GM23248 (cell line): Measurements from ENCODE around the gene KMT2A. TPM values are rescaled to one million over a fixed set of nuclear protein-coding genes. Genes with fewer than 3 reads are reported as not detected.

Experiments
- DNase-seq: peaks from one replicate; pipeline ENCODE4 v3.0.0-alpha.2; 2015
- H2AFZ ChIP-seq: fragments of 200-600 bp; sonication (generic); 2 replicates; pipeline ENCODE4 v1.6.1; 2016; ENCODE audit warnings: antibody characterized with exemption
- H3F3A ChIP-seq: fragments of 200-600 bp; sonication (generic); 2 replicates; pipeline ENCODE4 v1.6.1; 2016; ENCODE audit warnings: mild to moderate bottlenecking, antibody characterized with exemption, mixed run types; ENCODE audit not compliant: insufficient read depth
- H3K27ac ChIP-seq: fragments of 200-600 bp; sonication (generic); 2 replicates; pipeline ENCODE4 v1.5.1; 2016; ENCODE audit warnings: mild to moderate bottlenecking
- H3K27me3 ChIP-seq: fragments of 200-600 bp; sonication (generic); replicated peaks from 2 replicates; pipeline ENCODE4 v1.6.1; 2016; ENCODE audit warnings: mild to moderate bottlenecking; ENCODE audit not compliant: insufficient read depth
- H3K36me3 ChIP-seq: fragments of 200-600 bp; sonication (generic); 2 replicates; pipeline ENCODE4 v1.6.1; 2016; ENCODE audit warnings: low read depth, mild to moderate bottlenecking
- H3K4me1 ChIP-seq: fragments of 200-600 bp; sonication (generic); 2 replicates; pipeline ENCODE4 v1.6.1; 2016; ENCODE audit warnings: mild to moderate bottlenecking; ENCODE audit not compliant: insufficient read depth
- H3K4me2 ChIP-seq: fragments of 200-600 bp; sonication (generic); one replicate; pipeline ENCODE4 v1.6.1; 2016; ENCODE audit warnings: mild to moderate bottlenecking; ENCODE audit not compliant: unreplicated experiment
- H3K4me3 ChIP-seq: fragments of 200-600 bp; sonication (generic); 2 replicates; pipeline ENCODE4 v1.5.1; 2016; ENCODE audit warnings: mild to moderate bottlenecking
- H3K79me2 ChIP-seq: fragments of 200-600 bp; sonication (generic); 2 replicates; pipeline ENCODE4 v1.6.1; 2016; ENCODE audit warnings: mild to moderate bottlenecking; ENCODE audit not compliant: insufficient read depth
- H3K9ac ChIP-seq: fragments of 200-600 bp; sonication (generic); 2 replicates; pipeline ENCODE4 v1.6.1; 2016; ENCODE audit warnings: mild to moderate bottlenecking
- H3K9me2 ChIP-seq: fragments of 200-600 bp; sonication (generic); 2 replicates; pipeline ENCODE4 v1.6.1; 2016; ENCODE audit warnings: mixed run types, mild to moderate bottlenecking, moderate library complexity; ENCODE audit not compliant: insufficient read depth
- H3K9me3 ChIP-seq: fragments of 200-600 bp; sonication (generic); one replicate; pipeline ENCODE4 v1.6.1; 2017; ENCODE audit warnings: low read depth
- H4K20me1 ChIP-seq: fragments of 200-600 bp; sonication (generic); 2 replicates; pipeline ENCODE4 v1.6.0; 2016; ENCODE audit not compliant: insufficient read depth
- EZH2 ChIP-seq: fragments of 200-600 bp; sonication (generic); IDR thresholded peaks from 2 replicates; pipeline ENCODE4 v1.6.1; 2018; ENCODE audit warnings: antibody characterized with exemption, mild to moderate bottlenecking; ENCODE audit not compliant: insufficient read depth, poor library complexity, severe bottlenecking
- EZH2phosphoT487 ChIP-seq: fragments of 200-600 bp; sonication (generic); IDR thresholded peaks from 2 replicates; pipeline ENCODE4 v1.6.1; 2018; ENCODE audit warnings: antibody characterized with exemption, moderate library complexity, mild to moderate bottlenecking, low read depth; ENCODE audit not compliant: insufficient read depth
- WGBS, 2 experiments: methylation state at CpG; one replicate each; pipeline ENCODE4 v1.1.6; 2015 to 2017; ENCODE audit warnings: low lambda C conversion rate in 2 of 2, low coverage in 1 of 2; ENCODE audit errors: missing lambda C conversion rate in 2 of 2; 5-methylcytosine and 5-hydroxymethylcytosine counted together
- in situ Hi-C: fragments of 300-500 bp; cut with MboI; formaldehyde crosslinking; loops from 2 replicates; pipeline ENCODE4 v1.15.0; 2020
- polyA plus RNA-seq: library from polyadenylated mRNA; unstranded; fragments of >200 nt; fragmentation: Nextera tagmentation; extraction: Ambion mirVana; gene quantifications from 2 replicates; pipeline ENCODE4 v1.2.1, GENCODE V29; 2016
- total RNA-seq: library from RNA; depleted of rRNA; stranded (reverse); fragments of >200 nt; shearing (Covaris generic); gene quantifications from 2 replicates; pipeline ENCODE4 v1.2.3, GENCODE V29; 2014

KMT2A gene
- total and polyA plus RNA-seq, 2 experiments from 2014 or later = 7.6 to 19.1 TPM

GRCh38 chr11:118485273-118485672, 49.0 kb downstream of the KMT2A start:
- in situ Hi-C loops = no loop called here
- no peak overlapping the region for H3K4me2 ChIP-seq
- TF ChIP-seq EZH2phosphoT487 (no peak), EZH2 (no peak)
- H3K9me2 ChIP-seq = no peaks in the 10 kb centered on the region
- peaks cover 34% of the 10 kb centered on the region for H3F3A ChIP-seq
- H2AFZ ChIP-seq = no peak overlapping the region
- H3K4me1 ChIP-seq = no peaks in the 10 kb centered on the region
- no peaks in the 10 kb centered on the region for H4K20me1 ChIP-seq
- 0 out of 2 replicates have a peak, but pooled peaks cover 5% of the 10 kb centered on the region for H3K79me2 ChIP-seq
- H3K27ac ChIP-seq = no peak overlapping the region
- DNase-seq = peak; percentile 20
- H3K4me3 ChIP-seq = no peak overlapping the region
- H3K36me3 ChIP-seq = peaks cover 87% of the 10 kb centered on the region
- H3K9me3 ChIP-seq = no peaks in the 10 kb centered on the region
- peak overlapping the region; percentile 8; the same call in 1 of the 2 replicates for H3K9ac ChIP-seq
- H3K27me3 ChIP-seq = no peaks in the 10 kb centered on the region

GRCh38 chr11:118488480-118489109, 52.3 kb downstream of the KMT2A start:
- H3F3A ChIP-seq = peaks cover 34% of the 10 kb centered on the region
- H3K9me2 ChIP-seq = no peaks in the 10 kb centered on the region
- H3K27ac ChIP-seq = no peak overlapping the region
- 23 to 25% methylated on average over 7 of the region's 7 CpGs for WGBS, 2 experiments
- H3K4me2 ChIP-seq = no peak overlapping the region
- DNase-seq = peak; percentile 84
- no peaks in the 10 kb centered on the region for H3K4me1 ChIP-seq
- H3K27me3 ChIP-seq = no peaks in the 10 kb centered on the region
- H3K9me3 ChIP-seq = no peaks in the 10 kb centered on the region
- H3K79me2 ChIP-seq = no peaks in the 10 kb centered on the region
- H4K20me1 ChIP-seq = no peaks in the 10 kb centered on the region
- TF ChIP-seq EZH2 (no peak), EZH2phosphoT487 (no peak)
- H2AFZ ChIP-seq = no peak overlapping the region
- in situ Hi-C loops = no loop called here
- H3K4me3 ChIP-seq = no peak overlapping the region
- no peak overlapping the region for H3K9ac ChIP-seq
- peaks cover 85% of the 10 kb centered on the region for H3K36me3 ChIP-seq

GRCh38 chr11:118491041-118491440, 54.7 kb downstream of the KMT2A start:
- no peaks in the 10 kb centered on the region for H4K20me1 ChIP-seq
- H3K9me3 ChIP-seq = no peaks in the 10 kb centered on the region
- WGBS, 2 experiments = 79 to 81% methylated on average over 4 of the region's 4 CpGs
- H3F3A ChIP-seq = peaks cover 16% of the 10 kb centered on the region; the same call in 1 of the 2 replicates
- H3K9me2 ChIP-seq = no peaks in the 10 kb centered on the region
- no peaks in the 10 kb centered on the region for H3K27me3 ChIP-seq
- H3K79me2 ChIP-seq = no peaks in the 10 kb centered on the region
- no peak overlapping the region for H3K4me2 ChIP-seq
- H3K36me3 ChIP-seq = peaks cover 77% of the 10 kb centered on the region
- no peak overlapping the region for H3K27ac ChIP-seq
- H3K4me1 ChIP-seq = no peaks in the 10 kb centered on the region
- in situ Hi-C loops = no loop called here
- TF ChIP-seq EZH2phosphoT487 (no peak), EZH2 (no peak)
- H3K4me3 ChIP-seq = no peak overlapping the region
- H3K9ac ChIP-seq = no peak overlapping the region
- no peak overlapping the region for H2AFZ ChIP-seq
- DNase-seq = peak; percentile 2

- no peaks in the 10 kb centered on the region for H3K27me3 ChIP-seq
- H3F3A ChIP-seq = no peaks in the 10 kb centered on the region
- H3K9ac ChIP-seq = no peak overlapping the region
- H2AFZ ChIP-seq = no peak overlapping the region
- TF ChIP-seq EZH2 = no peak
- WGBS, 2 experiments = 64 to 69% methylated on average over 4 of the region's 4 CpGs
- no peaks in the 10 kb centered on the region for H4K20me1 ChIP-seq
- no peaks in the 10 kb centered on the region for H3K9me3 ChIP-seq
- peaks cover 80% of the 10 kb centered on the region for H3K36me3 ChIP-seq
- no peak overlapping the region for H3K4me3 ChIP-seq
- in situ Hi-C loops = no loop called here
- H3K79me2 ChIP-seq = no peaks in the 10 kb centered on the region
- DNase-seq = peak; percentile 30
- H3K9me2 ChIP-seq = no peaks in the 10 kb centered on the region
- H3K4me1 ChIP-seq = no peaks in the 10 kb centered on the region
- no peak overlapping the region for H3K4me2 ChIP-seq
- no peak overlapping the region for H3K27ac ChIP-seq
These were observed 61.5 kb downstream of the KMT2A start for GRCh38 chr11:118497831-118498230.

GRCh38 chr11:118503216-118503615, 66.9 kb downstream of the KMT2A start:
- no peak overlapping the region for H3K27ac ChIP-seq
- 0 out of 2 replicates have a peak, but pooled peaks cover 5% of the 10 kb centered on the region for H3K79me2 ChIP-seq
- H3K4me2 ChIP-seq = no peak overlapping the region
- no peak for TF ChIP-seq EZH2
- no peak for TF ChIP-seq EZH2phosphoT487
- in situ Hi-C loops = no loop called here
- H3K4me1 ChIP-seq = no peaks in the 10 kb centered on the region
- H3K9me3 ChIP-seq = no peaks in the 10 kb centered on the region
- H3F3A ChIP-seq = no peaks in the 10 kb centered on the region
- no peak overlapping the region for H3K9ac ChIP-seq
- no peaks in the 10 kb centered on the region for H3K9me2 ChIP-seq
- no peaks in the 10 kb centered on the region for H4K20me1 ChIP-seq
- peaks cover 94% of the 10 kb centered on the region for H3K36me3 ChIP-seq
- H3K4me3 ChIP-seq = no peak overlapping the region
- WGBS, 2 experiments = 98% methylated on average over 3 of the region's 3 CpGs
- no peak for DNase-seq
- H3K27me3 ChIP-seq = no peaks in the 10 kb centered on the region
- no peak overlapping the region for H2AFZ ChIP-seq
